CD4-positive, alpha-beta T cell treated with Interleukin-6 at 100 ng/mL for 8 hours (primary cell): Measurements from ENCODE around the gene TGFB1I1.
"Not testable (repeated sequence)": the region's sequence is repeated elsewhere in the genome, so short reads cannot be mapped to it uniquely, and the experiment has no call there.

ENCODE experiments used
- DNase-seq: peaks from one replicate; pipeline ENCODE4 v3.0.0-alpha.2; 2020; ENCODE audit warnings: mixed read lengths, low spot score

The TGFB1I1 gene

GRCh38 chr16:31517800-31518402 lies 45.9 kb downstream of the TGFB1I1 start:
- DNase-seq, result no peak

GRCh38 chr16:31519759-31520431 lies 47.9 kb downstream of the TGFB1I1 start:
- DNase-seq, result no peak

GRCh38 chr16:31521368-31521767 lies 49.4 kb downstream of the TGFB1I1 start:
- no peak for DNase-seq

- no peak for DNase-seq
These were observed 50.1 kb downstream of the TGFB1I1 start for GRCh38 chr16:31522071-31522470.

GRCh38 chr16:31523768-31524167 lies 51.8 kb downstream of the TGFB1I1 start:
- not testable (repeated sequence) for DNase-seq

- no peak for DNase-seq
These were observed 53.2 kb downstream of the TGFB1I1 start for GRCh38 chr16:31525113-31525512.
